PC-9 (cell line): ENCODE results near the gene ZBTB25. TPM values are rescaled to one million over a fixed set of nuclear protein-coding genes. Genes with fewer than 3 reads are reported as not detected.

Experiments used
- BruUV-seq: library from RNA; stranded (reverse); fragments of 400-500 nt; replicated peaks from 2 replicates; lab custom pipeline; 2021; lab: Mats Ljungman, UMichigan
- CTCF ChIA-PET: fragments of 300-600 bp; sonication (Branson Sonifier 250); formaldehyde crosslinking; loops from one replicate; lab custom pipeline; 2022; ENCODE audit warnings: antibody characterized with exemption; lab: Charles Lee
- POLR2A ChIA-PET: fragments of 300-600 bp; sonication (Branson Sonifier 250); formaldehyde crosslinking; loops from one replicate; lab custom pipeline; 2022; ENCODE audit warnings: antibody characterized with exemption; ENCODE audit not compliant: unreplicated experiment; lab: Charles Lee
- DNase-seq, 2 experiments: peaks; one replicate each; pipeline versions ENCODE4 v3.0.0 to v3.0.0-alpha.2; 2015 to 2022; ENCODE audit warnings: mixed read lengths in 1 of 2
- H2AFZ ChIP-seq: fragments of 200-600 bp; sonication (generic); 2 replicates; pipeline ENCODE4 v1.8.1; 2017; ENCODE audit warnings: antibody characterized with exemption
- H3F3A ChIP-seq: fragments of 200-600 bp; sonication (generic); 2 replicates; pipeline ENCODE4 v1.8.1; 2017; ENCODE audit warnings: antibody characterized with exemption, mild to moderate bottlenecking, low read depth; ENCODE audit not compliant: insufficient read depth
- H3K27ac ChIP-seq: fragments of 200-600 bp; sonication (generic); 2 replicates; pipeline ENCODE4 v1.6.1; 2016; ENCODE audit warnings: mixed run types
- H3K27me3 ChIP-seq: fragments of 200-600 bp; sonication (generic); 2 replicates; pipeline ENCODE4 v1.6.1; 2016; ENCODE audit warnings: low read depth, mixed run types; ENCODE audit not compliant: insufficient read depth
- H3K36me3 ChIP-seq: fragments of 200-600 bp; sonication (generic); 2 replicates; pipeline ENCODE4 v1.6.1; 2016; ENCODE audit warnings: low read depth, mixed run types
- H3K4me1 ChIP-seq: fragments of 200-600 bp; sonication (generic); replicated peaks from 2 replicates; pipeline ENCODE4 v1.6.1; 2016; ENCODE audit warnings: mixed run types; ENCODE audit not compliant: insufficient read depth
- H3K4me2 ChIP-seq: fragments of 200-600 bp; sonication (generic); 2 replicates; pipeline ENCODE4 v1.6.1; 2017; ENCODE audit warnings: mixed run types
- H3K4me3 ChIP-seq: fragments of 200-600 bp; sonication (generic); 2 replicates; pipeline ENCODE4 v1.6.1; 2016; ENCODE audit warnings: mixed run types
- H3K79me2 ChIP-seq: fragments of 200-600 bp; sonication (generic); 2 replicates; pipeline ENCODE4 v1.6.1; 2017; ENCODE audit warnings: low read depth, mixed run types
- H3K9me2 ChIP-seq: fragments of 200-600 bp; sonication (generic); 2 replicates; pipeline ENCODE4 v1.8.1; 2017; ENCODE audit warnings: mild to moderate bottlenecking; ENCODE audit not compliant: insufficient read depth
- H3K9me3 ChIP-seq: fragments of 200-600 bp; sonication (generic); 2 replicates; pipeline ENCODE4 v1.8.1; 2016; ENCODE audit warnings: low read depth; ENCODE audit not compliant: insufficient read depth
- H4K20me1 ChIP-seq: fragments of 200-600 bp; sonication (generic); 2 replicates; pipeline ENCODE4 v1.8.1; 2017; ENCODE audit not compliant: insufficient read depth
- CTCF ChIP-seq: fragments of 200-600 bp; sonication (generic); conservative IDR thresholded peaks from 2 replicates; pipeline ENCODE4 v1.6.1; 2017; ENCODE audit warnings: mixed run types, antibody characterized with exemption, mild to moderate bottlenecking, moderate library complexity
- EZH2 ChIP-seq: fragments of 200-600 bp; sonication (generic); IDR thresholded peaks from 2 replicates; pipeline ENCODE4 v1.8.0; 2017; ENCODE audit warnings: antibody characterized with exemption, low read depth
- intact Hi-C: fragments of 100-400 bp; cut with micrococcal nuclease; formaldehyde crosslinking; loops from one replicate; pipeline ENCODE4 v1.10.0; 2022; ENCODE audit not compliant: unreplicated experiment
- total RNA-seq: library from RNA; stranded (reverse); gene quantifications from 2 replicates; pipeline ENCODE4 v1.2.3, GENCODE V29; 2021

ZBTB25 gene
- total RNA-seq, 1 experiment from 2014 or later = 22.9 TPM

- CTCF ChIA-PET = interaction anchor here (1.1 kb wide), 1 partner anchor 17 kb away, joined by 3 read pairs; no protein-coding TSS in a partner anchor
- H3K9me3 ChIP-seq = no peaks in the 10 kb centered on the region
Observed at GRCh38 chr14:64419003-64419402, 84.6 kb downstream of the ZBTB25 start.

GRCh38 chr14:64417771-64418125 is 85.9 kb downstream of the ZBTB25 start:
- Histone ChIP-seq H3K4me3 (no peak overlapping the region), H3K4me2 (no peak overlapping the region), H3K9me3 (no peaks in the 10 kb centered on the region), H2AFZ (no peak overlapping the region), H3K27ac (no peak overlapping the region), H4K20me1 (no peaks in the 10 kb centered on the region), H3F3A (peaks cover 26% of the 10 kb centered on the region; the same call in 1 of the 2 replicates), H3K36me3 (peaks cover 53% of the 10 kb centered on the region), H3K27me3 (no peaks in the 10 kb centered on the region), H3K79me2 (no peaks in the 10 kb centered on the region), H3K9me2 (no peaks in the 10 kb centered on the region), H3K4me1 (peaks cover 11% of the 10 kb centered on the region)
- BruUV-seq = no TSS peak
- CTCF ChIA-PET = interaction anchor here (0.5 to 0.6 kb wide), 2 partner anchors 13 to 16 kb away, joined by 6 to 8 read pairs; no protein-coding TSS in a partner anchor
- DNase-seq = no peak
- intact Hi-C loops = no loop called here
- POLR2A ChIA-PET = interaction anchor here (0.5 to 0.7 kb wide), 2 partner anchors 438 to 935 kb away, joined by 3 to 11 read pairs; no protein-coding TSS in a partner anchor
- TF ChIP-seq CTCF = no peak
- TF ChIP-seq EZH2 = no peak

More at GRCh38 chr14:64419003-64419402, 84.6 kb downstream of the ZBTB25 start:
- H3K79me2 ChIP-seq = no peaks in the 10 kb centered on the region
- no TSS peak for BruUV-seq
- H3K27me3 ChIP-seq = no peaks in the 10 kb centered on the region
- peaks cover 11% of the 10 kb centered on the region for H3K4me1 ChIP-seq
- no peak overlapping the region for H3K4me2 ChIP-seq
- no peaks in the 10 kb centered on the region for H4K20me1 ChIP-seq
- peaks cover 57% of the 10 kb centered on the region for H3K36me3 ChIP-seq
- H2AFZ ChIP-seq = no peak overlapping the region
- POLR2A ChIA-PET = interaction anchor here (0.6 kb wide), 2 partner anchors 16 to 112 kb away, joined by 3 to 6 read pairs; no protein-coding TSS in a partner anchor
- TF ChIP-seq CTCF (no peak), EZH2 (no peak)
- H3K4me3 ChIP-seq = no peak overlapping the region
- no peak for DNase-seq
- no peak overlapping the region for H3K27ac ChIP-seq
- intact Hi-C loops = no loop called here
- H3F3A ChIP-seq = peaks cover 31% of the 10 kb centered on the region; the same call in 1 of the 2 replicates
- H3K9me2 ChIP-seq = no peaks in the 10 kb centered on the region

GRCh38 chr14:64417055-64417770 is 86.4 kb downstream of the ZBTB25 start:
- CTCF ChIA-PET = interaction anchor here (0.5 kb wide), 1 partner anchor 16 kb away, joined by 8 read pairs; no protein-coding TSS in a partner anchor
- no peaks in the 10 kb centered on the region for H3K9me2 ChIP-seq
- H3K4me1 ChIP-seq = peaks cover 11% of the 10 kb centered on the region
- H2AFZ ChIP-seq = no peak overlapping the region
- H3K27me3 ChIP-seq = no peaks in the 10 kb centered on the region
- no peak overlapping the region for H3K4me2 ChIP-seq
- H3F3A ChIP-seq = peaks cover 21% of the 10 kb centered on the region; the same call in 1 of the 2 replicates
- no peak for DNase-seq
- POLR2A ChIA-PET = interaction anchor here (0.5 to 0.7 kb wide), 2 partner anchors 437 to 934 kb away, joined by 3 to 11 read pairs; no protein-coding TSS in a partner anchor
- H3K4me3 ChIP-seq = no peak overlapping the region
- H3K36me3 ChIP-seq = peaks cover 51% of the 10 kb centered on the region
- TF ChIP-seq CTCF = no peak
- TF ChIP-seq EZH2 = no peak
- no TSS peak for BruUV-seq
- no peaks in the 10 kb centered on the region for H3K9me3 ChIP-seq
- no peaks in the 10 kb centered on the region for H4K20me1 ChIP-seq
- no peak overlapping the region for H3K27ac ChIP-seq
- no peaks in the 10 kb centered on the region for H3K79me2 ChIP-seq
- intact Hi-C loops = no loop called here
